Measurements from ENCODE around the gene GNAZ. TPM values are rescaled to one million over a fixed set of nuclear protein-coding genes. Genes with fewer than 3 reads are reported as not detected.

The GNAZ gene
- total RNA-seq, 4 donors from 2014 or later, result 50.1 to 89.2 (median 55.0) TPM

- no peaks in the 10 kb centered on the region for H3K4me1 ChIP-seq
- H3K27me3 ChIP-seq, result no peaks in the 10 kb centered on the region
- no peaks in the 10 kb centered on the region for H3K9me3 ChIP-seq
- WGBS, 2 donors (ENCODE audit: low coverage in 1 of 2), result 80 to 94% methylated on average over 1 to 6 of the region's 22 CpGs
- H3K36me3 ChIP-seq, result peaks cover 0 to 80% of the 10 kb centered on the region in 2 donors
- no peak overlapping the region for H3K4me3 ChIP-seq
- no peak for ATAC-seq
- no peak for TF ChIP-seq POLR2AphosphoS5 (IDR thresholded peaks at IDR 0.05)
- TF ChIP-seq EP300 (IDR thresholded peaks at IDR 0.05), result no peak
- TF ChIP-seq CTCF (IDR thresholded peaks at IDR 0.05), result no peak
- TF ChIP-seq POLR2A (IDR thresholded peaks at IDR 0.05), result no peak
- no peak overlapping the region for H3K27ac ChIP-seq
Observed at GRCh38 chr22:23157560-23158515, 87.5 kb downstream of the GNAZ start.

GRCh38 chr22:23158516-23159290, 88.4 kb downstream of the GNAZ start:
- Histone ChIP-seq H3K27me3 (no peaks in the 10 kb centered on the region), H3K27ac (no peak overlapping the region), H3K4me1 (peaks cover 0 to 3% (median 0%) of the 10 kb centered on the region in 3 donors), H3K4me3 (no peak overlapping the region), H3K36me3 (peaks cover 0 to 71% of the 10 kb centered on the region in 2 donors), H3K9me3 (no peaks in the 10 kb centered on the region)
- ATAC-seq, result no peak
- TF ChIP-seq POLR2A (IDR thresholded peaks at IDR 0.05) (no peak), POLR2AphosphoS5 (IDR thresholded peaks at IDR 0.05) (no peak), CTCF (IDR thresholded peaks at IDR 0.05) (no peak), EP300 (IDR thresholded peaks at IDR 0.05) (no peak)
- WGBS, 2 donors (ENCODE audit: low coverage in 1 of 2), result no CpG with 5 or more reads among the region's 14 CpGs

GRCh38 chr22:23159291-23159630, 88.9 kb downstream of the GNAZ start:
- no peak for ATAC-seq
- H3K9me3 ChIP-seq, result no peaks in the 10 kb centered on the region
- H3K27me3 ChIP-seq, result no peaks in the 10 kb centered on the region
- WGBS, 2 donors (ENCODE audit: low coverage in 1 of 2), result 80 to 91% methylated on average over 1 to 5 of the region's 6 CpGs
- TF ChIP-seq CTCF (IDR thresholded peaks at IDR 0.05) (no peak), POLR2AphosphoS5 (IDR thresholded peaks at IDR 0.05) (no peak), EP300 (IDR thresholded peaks at IDR 0.05) (no peak), POLR2A (IDR thresholded peaks at IDR 0.05) (no peak)
- H3K36me3 ChIP-seq, result peaks cover 0 to 66% of the 10 kb centered on the region in 2 donors
- H3K4me3 ChIP-seq, result no peak overlapping the region
- no peak overlapping the region for H3K27ac ChIP-seq
- peaks cover 0 to 8% (median 0%) of the 10 kb centered on the region in 3 donors for H3K4me1 ChIP-seq

GRCh38 chr22:23161029-23161428, 90.7 kb downstream of the GNAZ start:
- peaks cover 0 to 8% (median 0%) of the 10 kb centered on the region in 3 donors for H3K4me1 ChIP-seq
- no peak for ATAC-seq
- H3K27ac ChIP-seq, result no peak overlapping the region
- no peak for TF ChIP-seq CTCF (IDR thresholded peaks at IDR 0.05)
- no peak for TF ChIP-seq POLR2AphosphoS5 (IDR thresholded peaks at IDR 0.05)
- no peak for TF ChIP-seq POLR2A (IDR thresholded peaks at IDR 0.05)
- TF ChIP-seq EP300 (IDR thresholded peaks at IDR 0.05), result no peak
- peaks cover 0 to 50% of the 10 kb centered on the region in 2 donors for H3K36me3 ChIP-seq
- H3K4me3 ChIP-seq, result no peak overlapping the region
- 89 to 100% methylated on average over 2 to 4 of the region's 4 CpGs for WGBS, 2 donors (ENCODE audit: low coverage in 1 of 2)
- peaks cover 0 to 5% (median 0%) of the 10 kb centered on the region in 3 donors for H3K9me3 ChIP-seq
- no peaks in the 10 kb centered on the region for H3K27me3 ChIP-seq

Measured in gastroesophageal sphincter (tissue), 4 donors.